Mucosa of descending colon (tissue), 3 donors: ENCODE measurements around the gene UTP25. TPM values are rescaled to one million over a fixed set of nuclear protein-coding genes. Genes with fewer than 3 reads are reported as not detected.

ENCODE experiments used
- ATAC-seq: fragments of 200-7000 bp; cut with Tn5 transposase; one replicate; pipeline ENCODE4 v1.9.1; 2020; ENCODE audit warnings: mild to moderate bottlenecking, moderate library complexity
- DNase-seq, 3 donors: peaks; one replicate each; pipeline ENCODE4 v3.0.0-alpha.2; 2020
- H3K36me3 ChIP-seq: fragments of 200-600 bp; one replicate; pipeline ENCODE4 v1.8.0; 2021; ENCODE audit warnings: low read depth, mild to moderate bottlenecking
- H3K4me1 ChIP-seq: fragments of 200-600 bp; one replicate; pipeline ENCODE4 v1.8.0; 2021; ENCODE audit warnings: low read depth, mild to moderate bottlenecking
- H3K4me3 ChIP-seq: fragments of 200-600 bp; one replicate; pipeline ENCODE4 v1.8.0; 2021; ENCODE audit warnings: mild to moderate bottlenecking
- H3K9me3 ChIP-seq: fragments of 200-600 bp; one replicate; pipeline ENCODE4 v1.8.0; 2021; ENCODE audit warnings: mild to moderate bottlenecking
- CTCF ChIP-seq: fragments of 200-600 bp; IDR thresholded peaks from one replicate; pipeline ENCODE4 v1.8.0; 2022; ENCODE audit warnings: antibody characterized with exemption, mild to moderate bottlenecking
- intact Hi-C, 2 donors: fragments of 100-400 bp; cut with DNase I in 1 of 2; cut with micrococcal nuclease in 1 of 2; formaldehyde crosslinking; loops; one replicate each; pipeline versions ENCODE4 v1.11.0 to v1.11.1; 2022; cut with DNase I, micrococcal nuclease
- total RNA-seq, 3 donors: library from RNA; stranded (reverse); fragmentation: NEBNext Ultra II Directional in 2 of 3; extraction: Animal tissue kit (Norgen Biotek cat#: 25700) in 2 of 3; gene quantifications; one replicate each; pipeline versions ENCODE4 v1.2.1 to v1.2.4, GENCODE V29; 2021 to 2023
- donor health status: DM: no; HTN: no; CAD: no; lungs with moderate emphysema.
- donor health status: DM: no; HTN: no; CAD: no.
- donor health status: DM: no; HTN: yes; CAD: no.

The UTP25 gene
- total RNA-seq, 3 donors from 2014 or later: 5.4 to 8.8 (median 6.7) TPM

GRCh38 chr1:209817691-209818090 is 10.1 kb upstream of the UTP25 start:
- intact Hi-C loops: no loop called here
- Histone ChIP-seq H3K4me3 (no peak overlapping the region), H3K36me3 (no peaks in the 10 kb centered on the region), H3K4me1 (no peaks in the 10 kb centered on the region), H3K9me3 (no peaks in the 10 kb centered on the region)
- TF ChIP-seq CTCF: no peak
- ATAC-seq: no peak
- DNase-seq: no peak

GRCh38 chr1:209819058-209819457 is 8.7 kb upstream of the UTP25 start:
- TF ChIP-seq CTCF: no peak
- DNase-seq (no peak), ATAC-seq (no peak)
- peaks cover 9% of the 10 kb centered on the region for H3K4me1 ChIP-seq
- H3K36me3 ChIP-seq: no peaks in the 10 kb centered on the region
- H3K9me3 ChIP-seq: no peaks in the 10 kb centered on the region
- H3K4me3 ChIP-seq: no peak overlapping the region
- intact Hi-C loops: no loop called here

- no peak overlapping the region for H3K4me3 ChIP-seq
- peaks cover 9% of the 10 kb centered on the region for H3K4me1 ChIP-seq
- intact Hi-C loops: no loop called here
- H3K36me3 ChIP-seq: no peaks in the 10 kb centered on the region
- H3K9me3 ChIP-seq: no peaks in the 10 kb centered on the region
- TF ChIP-seq CTCF: no peak
- DNase-seq (no peak), ATAC-seq (no peak)
Measured at GRCh38 chr1:209820986-209821385, 6.8 kb upstream of the UTP25 start.

- intact Hi-C loops: no loop called here
- Histone ChIP-seq H3K36me3 (no peaks in the 10 kb centered on the region), H3K9me3 (no peaks in the 10 kb centered on the region), H3K4me3 (no peak overlapping the region), H3K4me1 (peaks cover 16% of the 10 kb centered on the region)
- DNase-seq: no peak
- no peak for TF ChIP-seq CTCF
- ATAC-seq: no peak
Measured at GRCh38 chr1:209822706-209823105, 5.1 kb upstream of the UTP25 start.

- no peaks in the 10 kb centered on the region for H3K36me3 ChIP-seq
- peak; percentile 47 for TF ChIP-seq CTCF
- intact Hi-C loops: no loop called here
- peaks cover 16% of the 10 kb centered on the region for H3K4me1 ChIP-seq
- H3K4me3 ChIP-seq: no peak overlapping the region
- no peaks in the 10 kb centered on the region for H3K9me3 ChIP-seq
- peak; percentile 64 for ATAC-seq
- peak in 1 of 3 donors; percentile 24 for DNase-seq
Measured at GRCh38 chr1:209823143-209824041, 4.4 kb upstream of the UTP25 start.
